HEK293 (cell line): ENCODE results near the gene RBM46.

Experiments used
- HOXD13 ChIP-seq: sonication (generic); formaldehyde crosslinking; IDR thresholded peaks from 2 replicates; pipeline ENCODE4 v1.8.0; 2022; ENCODE audit warnings: missing genetic modification reagents, borderline replicate concordance
- KLF16 ChIP-seq: fragments of 450-650 bp; formaldehyde crosslinking; IDR thresholded peaks from 2 replicates; pipeline ENCODE4 v1.5.1; 2017; ENCODE audit warnings: missing biosample characterization, missing genetic modification characterization
- MYNN ChIP-seq: fragments of 450-650 bp; formaldehyde crosslinking; IDR thresholded peaks from 2 replicates; pipeline ENCODE4 v1.5.1; 2016; ENCODE audit warnings: missing biosample characterization, missing genetic modification characterization, borderline replicate concordance
- YY1 ChIP-seq: fragments of 450-650 bp; formaldehyde crosslinking; IDR thresholded peaks from 2 replicates; pipeline ENCODE4 v1.5.1; 2018; ENCODE audit warnings: missing biosample characterization, missing genetic modification characterization
- ZBTB1 ChIP-seq: fragments of 450-650 bp; formaldehyde crosslinking; IDR thresholded peaks from 2 replicates; pipeline ENCODE4 v1.5.1; 2016; ENCODE audit warnings: missing biosample characterization, missing genetic modification characterization
- ZNF274 ChIP-seq, 2 experiments: fragments of 200-500 bp in 1 of 2; fragments of 450-650 bp in 1 of 2; sonication (Bioruptor generic) in 1 of 2; formaldehyde crosslinking in 1 of 2; IDR thresholded peaks; 2 replicates each; pipeline versions ENCODE4 v1.5.1 to v1.6.1; 2014 to 2016; ENCODE audit warnings: borderline replicate concordance in 1 of 2, inconsistent platforms in 1 of 2, low read length in 1 of 2, missing biosample characterization in 1 of 2, missing genetic modification characterization in 1 of 2
- ZNF473 ChIP-seq: fragments of 450-650 bp; formaldehyde crosslinking; IDR thresholded peaks from 2 replicates; pipeline ENCODE4 v1.5.1; 2017; ENCODE audit warnings: missing biosample characterization, missing genetic modification characterization
- ZNF521 ChIP-seq: fragments of 450-650 bp; formaldehyde crosslinking; IDR thresholded peaks from 2 replicates; pipeline ENCODE4 v1.5.1; 2017; ENCODE audit warnings: missing biosample characterization, mild to moderate bottlenecking, missing genetic modification characterization
- ZNF791 ChIP-seq: fragments of 450-650 bp; formaldehyde crosslinking; IDR thresholded peaks from 2 replicates; pipeline ENCODE4 v1.5.1; 2016; ENCODE audit warnings: missing biosample characterization, missing genetic modification characterization
- TF ChIP-seq, protein P1 (sequence below): fragments of 450-650 bp; formaldehyde crosslinking; IDR thresholded peaks from 2 replicates; pipeline ENCODE4 v1.5.1; 2016; ENCODE audit warnings: missing biosample characterization, missing genetic modification characterization

DNA sequence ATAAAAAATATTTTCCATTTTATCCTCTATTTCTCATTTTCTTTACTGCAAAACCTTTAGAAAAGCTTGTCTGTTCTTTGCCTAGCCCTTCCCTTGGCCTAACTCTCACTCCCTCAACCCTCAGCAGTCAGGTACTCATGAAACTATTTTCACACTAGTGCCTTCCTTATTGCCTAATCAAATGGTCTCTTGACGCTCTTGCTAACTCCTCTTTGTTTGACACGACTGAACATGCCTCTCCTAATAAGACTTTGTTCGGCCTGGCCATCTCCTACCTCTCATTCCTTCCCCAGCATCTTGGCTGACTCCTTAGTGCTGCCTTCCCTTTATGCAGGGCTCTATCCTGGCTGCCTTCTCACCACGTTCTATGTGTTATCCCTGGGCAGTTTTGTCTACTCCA lies 48.4 kb upstream of the RBM46 start:
- TF ChIP-seq ZNF521 (tag by site-specific recombination), result no peak
- TF ChIP-seq ZNF473 (tag by site-specific recombination), result no peak
- TF ChIP-seq, protein P1, sequence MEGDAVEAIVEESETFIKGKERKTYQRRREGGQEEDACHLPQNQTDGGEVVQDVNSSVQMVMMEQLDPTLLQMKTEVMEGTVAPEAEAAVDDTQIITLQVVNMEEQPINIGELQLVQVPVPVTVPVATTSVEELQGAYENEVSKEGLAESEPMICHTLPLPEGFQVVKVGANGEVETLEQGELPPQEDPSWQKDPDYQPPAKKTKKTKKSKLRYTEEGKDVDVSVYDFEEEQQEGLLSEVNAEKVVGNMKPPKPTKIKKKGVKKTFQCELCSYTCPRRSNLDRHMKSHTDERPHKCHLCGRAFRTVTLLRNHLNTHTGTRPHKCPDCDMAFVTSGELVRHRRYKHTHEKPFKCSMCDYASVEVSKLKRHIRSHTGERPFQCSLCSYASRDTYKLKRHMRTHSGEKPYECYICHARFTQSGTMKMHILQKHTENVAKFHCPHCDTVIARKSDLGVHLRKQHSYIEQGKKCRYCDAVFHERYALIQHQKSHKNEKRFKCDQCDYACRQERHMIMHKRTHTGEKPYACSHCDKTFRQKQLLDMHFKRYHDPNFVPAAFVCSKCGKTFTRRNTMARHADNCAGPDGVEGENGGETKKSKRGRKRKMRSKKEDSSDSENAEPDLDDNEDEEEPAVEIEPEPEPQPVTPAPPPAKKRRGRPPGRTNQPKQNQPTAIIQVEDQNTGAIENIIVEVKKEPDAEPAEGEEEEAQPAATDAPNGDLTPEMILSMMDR (tag by site-specific recombination), result no peak
- TF ChIP-seq ZNF274 (IDR thresholded peaks at IDR 0.05; ENCODE audit: low read length), result no peak
- TF ChIP-seq ZNF274 (tag by site-specific recombination; IDR thresholded peaks at IDR 0.05; ENCODE audit: borderline replicate concordance), result no peak
- TF ChIP-seq MYNN, result no peak
- no peak for TF ChIP-seq YY1 (tag by site-specific recombination)
- no peak for TF ChIP-seq HOXD13 (CRISPR knock-in tag)
- TF ChIP-seq ZBTB1 (tag by site-specific recombination), result no peak
- TF ChIP-seq KLF16 (tag by site-specific recombination), result no peak
- no peak for TF ChIP-seq ZNF791 (tag by site-specific recombination)
